NCI-H146 (cell line): ENCODE measurements around the gene PRRT2.
"Not testable (repeated sequence)": the region's sequence is repeated elsewhere in the genome, so short reads cannot be mapped to it uniquely, and the experiment has no call there.

Experiments
- DNase-seq: peaks from one replicate; lab custom pipeline; 2025; lab: John Stamatoyannopoulos, UW

The PRRT2 gene

DNA sequence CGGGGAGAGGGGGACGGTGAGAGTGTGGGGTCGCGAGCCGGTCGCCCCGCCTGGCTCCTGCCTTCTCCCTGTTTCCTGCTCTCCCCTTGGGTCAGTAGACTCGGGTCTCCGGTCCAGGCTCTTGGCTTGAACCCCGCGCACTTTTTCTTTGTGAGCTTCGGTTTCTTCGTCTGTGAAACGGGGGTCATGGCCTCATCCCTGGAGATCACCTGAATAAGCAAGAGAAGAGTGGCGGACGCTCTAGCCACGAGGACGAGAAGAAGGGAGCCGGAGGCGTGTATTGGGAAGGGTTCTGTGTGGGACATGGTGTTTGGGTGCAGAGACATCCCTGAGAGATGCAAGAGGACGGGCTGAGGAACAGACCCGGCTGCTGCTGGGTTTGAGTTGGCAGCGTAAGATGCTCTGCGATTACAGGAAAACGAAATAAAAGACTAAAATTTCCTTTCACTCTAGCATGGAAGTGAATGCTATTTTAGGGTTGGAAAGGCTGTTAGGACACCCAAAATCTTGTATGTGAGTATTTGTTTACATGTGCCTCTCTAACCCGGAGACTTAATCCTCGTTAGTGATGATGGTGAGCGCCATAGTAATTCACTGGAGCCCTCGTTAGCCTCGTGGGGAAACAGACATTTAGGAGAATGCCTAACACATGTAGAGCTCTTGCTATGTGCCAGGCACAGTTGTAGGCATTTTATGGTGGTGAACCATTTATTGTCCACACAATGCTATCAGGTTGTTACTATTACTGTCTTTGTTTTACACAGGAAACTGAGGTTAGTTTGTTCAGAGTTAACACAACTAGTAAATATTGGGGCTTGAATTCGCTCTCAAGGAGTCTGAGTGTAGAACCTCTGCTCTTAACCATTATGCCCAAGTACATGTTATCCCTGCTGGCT is 20.8 kb upstream of the PRRT2 start:
- peak; percentile 49 for DNase-seq

DNA sequence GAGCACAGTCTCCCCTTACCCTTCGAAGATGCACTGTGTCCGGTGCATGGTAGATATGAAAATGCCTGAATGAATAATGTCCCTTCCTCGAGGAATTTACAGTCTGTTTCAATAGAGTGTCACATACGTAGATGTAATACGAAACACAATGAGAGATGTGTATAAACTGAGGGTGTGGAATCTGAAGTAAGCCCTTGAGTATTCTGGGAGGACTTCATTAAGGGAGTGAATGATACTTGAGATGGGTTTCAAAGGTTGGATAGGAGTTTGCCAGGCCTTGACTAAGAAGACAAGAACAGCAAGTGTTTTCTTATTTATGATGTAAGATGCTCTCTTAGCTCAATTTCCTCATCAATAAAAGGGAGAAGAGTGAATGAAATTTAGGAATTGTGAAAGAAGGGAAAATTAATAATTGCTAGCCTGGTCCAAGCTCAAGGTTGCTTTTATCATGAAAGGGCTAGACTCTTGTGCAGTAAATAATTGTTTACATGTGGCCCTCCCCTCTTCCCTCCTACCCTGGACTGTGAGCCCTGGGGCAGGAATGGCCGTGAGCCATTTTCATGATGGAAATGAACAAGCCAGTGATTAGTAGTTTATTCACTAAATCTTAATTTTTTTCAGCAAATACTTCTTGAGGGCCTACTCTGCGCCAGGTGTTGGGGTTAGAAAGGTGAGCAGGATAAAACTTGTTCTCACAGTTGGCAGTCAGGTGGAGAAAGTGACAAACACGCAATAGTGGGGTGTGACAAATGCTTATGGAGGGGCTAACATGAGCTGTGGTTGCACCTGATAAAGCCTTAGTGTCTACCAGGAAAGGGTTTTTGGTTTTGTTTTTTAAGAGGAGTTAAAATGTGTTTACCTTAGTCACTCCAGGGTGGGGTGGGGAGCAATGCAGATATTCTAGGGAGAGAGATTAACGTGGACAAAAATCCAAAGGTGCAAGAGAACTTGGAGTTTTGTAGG is 19.9 kb upstream of the PRRT2 start:
- no peak for DNase-seq

DNA sequence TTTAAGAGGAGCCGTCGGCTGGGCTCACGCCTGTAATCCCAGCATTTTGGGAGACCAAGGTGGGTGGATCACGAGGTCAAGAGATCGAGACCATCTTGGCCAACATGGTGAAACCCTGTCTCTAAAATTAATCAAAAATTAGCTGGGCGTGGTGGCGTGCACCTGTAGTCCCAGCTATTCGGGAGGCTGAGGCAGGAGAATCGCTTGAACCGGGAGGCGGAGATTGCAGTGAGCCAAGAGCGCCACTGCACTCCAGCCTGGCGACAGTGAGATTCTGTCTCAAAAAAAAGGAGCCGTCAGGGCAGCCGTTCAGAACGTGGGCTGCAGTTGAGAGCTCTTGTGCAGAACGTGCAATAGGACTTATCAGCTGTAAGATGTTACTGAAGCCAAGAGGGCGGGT is 18.8 kb upstream of the PRRT2 start:
- DNase-seq = not testable (repeated sequence)

DNA sequence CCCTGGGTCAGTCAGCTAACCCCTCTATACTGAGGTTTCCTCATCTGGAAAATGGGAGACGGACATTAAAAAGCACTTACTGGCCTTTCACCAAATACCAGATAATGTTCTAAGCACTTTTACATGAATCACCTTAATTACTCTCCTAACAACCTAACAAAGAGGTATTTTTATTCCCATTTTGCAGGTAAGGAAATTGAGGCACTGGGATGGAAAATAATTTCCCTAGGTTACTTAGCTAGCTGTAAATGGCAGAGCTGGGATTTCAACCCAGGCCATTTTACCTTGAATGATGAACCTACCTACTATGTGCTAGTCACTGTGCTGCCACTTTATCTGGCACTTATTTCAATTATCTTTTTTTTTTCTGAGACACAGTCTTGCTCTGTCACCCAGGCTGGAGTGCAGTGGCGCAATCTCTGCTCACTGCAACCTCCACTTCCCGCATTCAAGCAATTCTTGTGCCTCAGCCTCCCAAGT is 17.7 kb upstream of the PRRT2 start:
- DNase-seq = no peak

DNA sequence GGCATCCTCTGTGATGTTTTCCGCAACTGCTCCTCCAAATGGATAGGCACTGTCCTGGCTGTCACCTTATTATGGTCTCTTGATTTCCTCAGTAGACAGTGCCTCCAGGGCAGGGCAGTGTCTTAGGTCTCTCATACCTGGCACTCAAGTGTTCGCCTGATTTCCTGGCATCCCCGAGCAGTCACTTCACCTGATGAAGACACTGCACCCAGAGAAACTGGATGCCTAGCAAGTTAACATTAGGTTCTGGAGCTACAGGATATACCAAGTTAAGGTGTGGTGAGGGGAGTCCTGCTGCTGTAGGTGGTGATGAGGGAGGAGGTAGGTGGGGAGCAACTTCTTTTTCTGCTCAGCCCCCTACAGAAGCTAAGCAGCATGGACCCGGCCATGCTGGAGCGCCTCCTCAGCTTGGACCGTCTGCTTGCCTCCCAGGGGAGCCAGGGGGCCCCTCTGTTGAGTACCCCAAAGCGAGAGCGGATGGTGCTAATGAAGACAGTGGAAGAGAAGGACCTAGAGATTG is 9.5 kb upstream of the PRRT2 start:
- no peak for DNase-seq

DNA sequence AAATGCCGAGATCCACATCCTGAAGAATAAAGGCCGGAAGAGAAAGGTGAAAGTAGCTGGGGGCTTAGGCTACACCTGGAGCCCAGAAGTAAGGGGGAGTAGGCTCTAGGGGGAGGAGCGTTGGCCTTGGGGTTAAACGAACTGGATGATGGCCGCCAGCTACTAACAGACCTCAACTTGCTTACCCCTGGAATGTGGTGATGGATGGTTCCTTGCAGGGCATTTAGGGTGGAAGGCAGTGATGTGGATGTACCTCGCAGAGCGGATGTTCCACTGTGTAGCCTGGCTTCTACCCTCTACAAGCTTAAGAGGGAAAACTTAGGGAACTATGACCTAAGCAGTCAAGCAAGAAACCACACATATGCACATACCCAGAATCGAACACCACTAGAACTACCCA is 8.0 kb upstream of the PRRT2 start:
- no peak for DNase-seq

DNA sequence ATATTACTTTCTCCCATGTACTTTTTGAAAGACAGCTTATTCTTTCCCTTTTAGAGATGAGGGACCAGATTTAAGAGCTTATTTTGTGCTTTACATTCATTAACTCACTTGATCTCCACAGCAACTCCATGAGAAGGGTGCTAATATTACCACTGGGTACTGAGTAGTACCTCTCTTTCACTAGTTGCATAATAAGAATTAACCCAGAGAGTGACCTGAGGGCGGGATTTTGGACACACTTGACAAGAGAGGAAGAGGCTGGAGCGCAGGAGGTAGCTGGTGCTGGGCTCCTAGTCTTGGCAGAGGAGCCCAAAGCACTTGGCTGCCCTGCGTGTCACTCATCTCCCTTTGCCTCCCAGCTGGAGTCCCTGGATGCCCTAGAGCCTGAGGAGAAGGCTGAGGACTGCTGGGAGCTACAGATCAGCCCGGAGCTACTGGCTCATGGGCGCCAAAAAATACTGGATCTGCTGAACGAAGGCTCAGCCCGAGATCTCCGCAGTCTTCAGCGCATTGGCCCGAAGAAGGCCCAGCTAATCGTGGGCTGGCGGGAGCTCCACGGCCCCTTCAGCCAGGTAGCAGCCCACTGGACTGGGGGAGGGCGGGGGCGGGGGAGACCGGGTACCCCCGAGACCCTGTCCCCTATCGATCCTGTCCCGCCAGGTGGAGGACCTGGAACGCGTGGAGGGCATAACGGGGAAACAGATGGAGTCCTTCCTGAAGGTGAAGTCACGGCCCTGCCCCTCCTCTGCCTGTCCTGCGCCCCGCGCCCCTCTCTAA is 7.3 kb upstream of the PRRT2 start:
- peak; percentile 77 for DNase-seq

DNA sequence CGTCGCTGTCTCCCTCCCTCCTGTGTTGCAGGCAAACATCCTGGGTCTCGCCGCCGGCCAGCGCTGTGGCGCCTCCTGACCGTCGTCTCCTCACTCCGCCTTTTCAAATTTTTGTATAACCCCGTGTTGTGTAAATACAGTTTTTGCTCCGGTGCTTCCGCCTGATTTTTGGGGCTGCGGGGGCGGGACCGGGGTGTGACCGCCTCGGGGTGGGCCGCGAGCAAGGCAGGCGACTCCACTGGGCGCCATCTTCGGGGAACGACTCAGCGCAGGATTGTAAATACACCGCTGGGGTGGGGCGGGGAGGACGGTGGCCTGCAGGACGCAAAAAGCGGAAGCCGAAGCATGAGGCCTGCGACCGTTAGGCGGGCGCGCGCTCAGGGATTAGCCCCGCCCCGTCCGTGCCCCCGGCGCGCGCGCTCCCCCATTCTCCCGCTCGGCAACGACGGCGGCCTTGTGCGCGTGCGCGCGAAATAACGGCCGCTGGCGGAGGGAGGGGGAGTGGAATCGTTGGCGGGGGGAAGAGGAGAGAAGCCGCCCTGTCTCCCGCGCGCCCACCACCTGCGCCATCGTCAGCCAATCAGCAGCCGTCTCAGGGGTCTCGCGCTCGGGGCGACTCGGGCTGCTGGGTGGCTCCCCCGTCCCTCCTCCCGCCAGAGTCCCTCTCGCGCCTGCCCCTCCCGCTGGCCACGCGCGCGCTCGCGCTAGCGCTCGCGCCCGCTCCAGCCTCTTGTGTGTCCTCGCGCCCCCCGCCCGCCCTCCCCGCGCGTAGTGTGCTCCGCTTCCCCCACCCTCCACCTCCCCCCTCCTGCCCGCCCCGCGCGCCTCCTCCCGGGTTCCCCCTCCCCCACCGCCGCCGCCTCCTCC is 6.5 kb upstream of the PRRT2 start:
- DNase-seq = peak; percentile 100

DNA sequence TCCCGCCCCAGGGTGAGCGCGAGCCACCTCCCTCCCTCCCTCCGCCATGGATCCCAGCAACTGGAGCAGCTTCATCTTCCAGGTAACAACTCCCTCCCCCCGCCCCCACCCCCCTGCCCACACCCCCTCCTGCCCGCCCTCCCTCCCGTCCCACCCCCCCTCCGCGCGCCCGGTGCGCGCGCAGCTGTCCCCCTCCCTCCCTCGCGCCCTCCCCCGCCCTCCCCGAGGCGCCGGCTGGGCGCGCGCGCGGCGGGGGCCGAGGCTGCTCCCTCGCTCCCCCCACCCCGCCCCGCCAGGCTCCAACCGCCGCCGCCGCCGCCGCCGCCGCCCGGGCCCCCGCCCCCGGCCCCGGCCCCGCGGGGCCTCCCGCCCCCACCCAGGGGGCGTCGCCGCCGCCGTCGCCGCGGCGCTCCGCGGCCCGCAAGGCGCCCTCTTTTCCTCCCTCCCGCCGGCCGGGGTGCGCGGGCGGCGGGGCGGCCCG is 5.9 kb upstream of the PRRT2 start, which contains the start of gene MAZ:
TSS of gene MAZ (plus strand) at position 431 of the 481 bp plus-strand sequence. CDS start 173 bp downstream, outside the sequence.
- DNase-seq = no peak

DNA sequence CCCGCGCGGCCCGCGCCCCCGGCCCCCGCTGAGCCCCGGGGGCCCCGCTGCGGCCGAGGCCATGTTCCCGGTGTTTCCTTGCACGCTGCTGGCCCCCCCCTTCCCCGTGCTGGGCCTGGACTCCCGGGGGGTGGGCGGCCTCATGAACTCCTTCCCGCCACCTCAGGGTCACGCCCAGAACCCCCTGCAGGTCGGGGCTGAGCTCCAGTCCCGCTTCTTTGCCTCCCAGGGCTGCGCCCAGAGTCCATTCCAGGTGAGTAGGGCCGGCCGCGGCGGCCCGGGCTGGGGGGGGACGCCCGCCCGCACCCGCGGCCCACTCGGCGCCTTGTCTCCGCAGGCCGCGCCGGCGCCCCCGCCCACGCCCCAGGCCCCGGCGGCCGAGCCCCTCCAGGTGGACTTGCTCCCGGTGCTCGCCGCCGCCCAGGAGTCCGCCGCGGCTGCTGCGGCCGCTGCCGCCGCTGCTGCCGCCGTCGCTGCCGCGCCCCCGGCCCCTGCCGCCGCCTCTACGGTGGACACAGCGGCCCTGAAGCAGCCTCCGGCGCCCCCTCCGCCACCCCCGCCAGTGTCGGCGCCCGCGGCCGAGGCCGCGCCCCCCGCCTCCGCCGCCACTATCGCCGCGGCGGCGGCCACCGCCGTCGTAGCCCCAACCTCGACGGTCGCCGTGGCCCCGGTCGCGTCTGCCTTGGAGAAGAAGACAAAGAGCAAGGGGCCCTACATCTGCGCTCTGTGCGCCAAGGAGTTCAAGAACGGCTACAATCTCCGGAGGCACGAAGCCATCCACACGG is 5.2 kb upstream of the PRRT2 start:
- DNase-seq = peak; percentile 99

DNA sequence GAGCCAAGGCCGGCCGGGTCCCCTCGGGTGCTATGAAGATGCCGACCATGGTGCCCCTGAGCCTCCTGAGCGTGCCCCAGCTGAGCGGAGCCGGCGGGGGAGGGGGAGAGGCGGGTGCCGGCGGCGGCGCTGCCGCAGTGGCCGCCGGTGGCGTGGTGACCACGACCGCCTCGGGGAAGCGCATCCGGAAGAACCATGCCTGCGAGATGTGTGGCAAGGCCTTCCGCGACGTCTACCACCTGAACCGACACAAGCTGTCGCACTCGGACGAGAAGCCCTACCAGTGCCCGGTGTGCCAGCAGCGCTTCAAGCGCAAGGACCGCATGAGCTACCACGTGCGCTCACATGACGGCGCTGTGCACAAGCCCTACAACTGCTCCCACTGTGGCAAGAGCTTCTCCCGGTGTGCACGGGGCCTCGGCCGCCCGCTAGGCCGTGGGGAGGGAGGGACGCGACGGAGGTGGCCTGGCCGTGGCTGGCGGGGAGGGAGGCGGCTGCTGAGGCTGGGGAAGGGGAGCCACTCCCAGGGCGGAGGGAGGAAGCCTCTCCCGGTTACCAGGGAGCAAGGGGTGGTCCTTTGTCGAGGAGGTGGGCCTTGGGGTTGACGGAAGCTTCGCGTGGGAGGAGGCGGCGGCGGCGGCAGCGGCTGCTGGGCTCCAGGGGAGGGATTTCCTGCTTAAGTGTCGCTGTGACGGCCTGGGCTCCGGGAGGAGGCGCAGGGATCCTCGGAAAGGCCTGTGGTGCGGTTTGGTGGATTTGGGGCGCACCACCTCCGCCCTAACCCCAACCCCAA is 4.4 kb upstream of the PRRT2 start:
- DNase-seq = peak; percentile 96

DNA sequence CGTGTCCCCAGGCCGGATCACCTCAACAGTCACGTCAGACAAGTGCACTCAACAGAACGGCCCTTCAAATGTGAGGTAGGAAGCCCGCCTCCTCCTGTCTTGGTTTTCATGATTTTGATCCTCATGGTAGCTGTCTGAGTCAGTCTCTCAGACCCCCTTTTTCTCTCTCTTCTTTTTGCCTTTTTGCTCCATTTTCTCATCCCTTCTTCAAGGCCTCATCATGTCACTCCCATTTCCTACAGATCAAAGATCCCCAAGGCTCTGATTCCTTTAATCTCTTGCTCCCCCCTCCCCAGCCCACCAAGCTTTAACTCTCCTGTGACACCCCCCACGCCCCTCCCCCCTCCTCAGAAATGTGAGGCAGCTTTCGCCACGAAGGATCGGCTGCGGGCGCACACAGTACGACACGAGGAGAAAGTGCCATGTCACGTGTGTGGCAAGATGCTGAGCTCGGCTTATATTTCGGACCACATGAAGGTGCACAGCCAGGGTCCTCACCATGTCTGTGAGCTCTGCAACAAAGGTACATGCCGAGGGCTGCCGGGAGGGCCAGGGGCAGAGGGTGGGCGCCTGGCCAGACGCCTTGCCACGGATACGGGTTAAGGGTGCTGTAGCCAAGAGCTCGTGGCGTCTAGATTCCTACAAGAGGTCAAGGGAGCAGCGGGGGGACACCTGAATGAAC is 3.6 kb upstream of the PRRT2 start:
- no peak for DNase-seq

DNA sequence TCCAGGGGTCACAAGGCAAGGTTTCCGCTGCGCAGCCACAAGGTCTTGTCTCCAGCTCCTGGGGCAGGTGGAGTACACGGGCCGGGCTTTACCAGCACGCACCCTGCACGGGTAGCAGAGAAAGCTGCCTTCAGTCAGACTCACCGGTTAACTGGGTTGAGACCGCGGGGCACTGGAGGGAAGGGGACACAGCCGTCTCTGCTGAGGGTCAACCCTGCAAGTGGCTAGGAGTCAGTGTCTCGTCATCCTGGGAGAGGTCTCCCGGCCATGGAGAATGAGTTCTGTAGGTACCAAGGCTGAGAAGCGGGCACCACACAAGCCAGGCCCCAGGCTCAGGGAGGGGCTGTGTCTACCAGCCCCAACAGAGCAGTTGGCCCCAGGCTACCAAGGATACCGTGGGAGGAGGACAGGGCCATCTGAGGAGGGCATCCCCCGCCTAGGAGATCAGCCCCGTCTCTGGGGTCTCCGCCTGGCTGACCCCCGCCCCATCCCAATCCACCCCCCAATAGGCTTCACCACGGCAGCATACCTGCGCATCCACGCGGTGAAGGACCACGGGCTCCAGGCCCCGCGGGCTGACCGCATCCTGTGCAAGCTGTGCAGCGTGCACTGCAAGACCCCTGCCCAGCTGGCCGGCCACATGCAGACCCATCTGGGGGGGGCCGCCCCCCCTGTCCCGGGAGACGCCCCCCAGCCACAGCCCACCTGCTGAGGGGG is 2.8 kb upstream of the PRRT2 start:
- DNase-seq = no peak

DNA sequence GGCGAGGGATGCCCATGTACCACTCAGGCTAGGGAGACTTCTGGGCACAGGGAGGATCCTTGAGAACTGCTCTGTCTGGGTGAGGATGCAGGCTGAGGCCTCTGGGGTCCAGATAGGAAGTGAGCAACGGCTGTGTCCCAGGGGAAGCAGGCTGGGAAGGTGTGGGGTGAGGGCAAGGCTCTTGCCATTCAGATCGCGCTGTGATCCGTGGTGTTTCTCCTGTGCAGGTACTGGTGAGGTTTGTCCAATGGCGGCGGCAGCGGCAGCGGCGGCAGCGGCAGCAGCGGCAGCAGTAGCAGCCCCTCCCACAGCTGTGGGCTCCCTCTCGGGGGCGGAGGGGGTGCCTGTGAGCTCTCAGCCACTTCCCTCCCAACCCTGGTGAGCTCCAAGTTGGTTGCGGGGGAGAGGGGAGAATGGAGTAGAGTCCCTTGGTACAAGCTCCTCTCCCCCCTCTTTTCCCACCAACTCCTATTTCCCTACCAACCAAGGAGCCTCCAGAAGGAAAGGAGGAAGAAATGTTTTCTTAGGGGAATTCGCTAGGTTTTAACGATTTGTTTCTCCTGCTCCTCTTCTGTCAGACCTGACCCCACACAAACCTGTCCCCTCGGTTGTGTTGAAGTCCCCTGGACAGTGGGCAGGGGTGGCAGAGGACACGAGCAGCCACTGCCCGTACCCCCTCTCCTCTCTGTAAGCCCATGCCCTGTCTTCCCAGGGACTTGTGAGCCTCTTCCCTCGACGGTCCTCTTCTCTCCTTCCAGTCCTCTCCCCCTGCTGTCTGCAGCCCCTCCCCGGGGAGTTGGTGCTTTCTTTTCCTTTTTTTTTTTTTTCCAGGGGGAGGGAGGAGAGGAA is 1.9 kb upstream of the PRRT2 start:
- no peak for DNase-seq

DNA sequence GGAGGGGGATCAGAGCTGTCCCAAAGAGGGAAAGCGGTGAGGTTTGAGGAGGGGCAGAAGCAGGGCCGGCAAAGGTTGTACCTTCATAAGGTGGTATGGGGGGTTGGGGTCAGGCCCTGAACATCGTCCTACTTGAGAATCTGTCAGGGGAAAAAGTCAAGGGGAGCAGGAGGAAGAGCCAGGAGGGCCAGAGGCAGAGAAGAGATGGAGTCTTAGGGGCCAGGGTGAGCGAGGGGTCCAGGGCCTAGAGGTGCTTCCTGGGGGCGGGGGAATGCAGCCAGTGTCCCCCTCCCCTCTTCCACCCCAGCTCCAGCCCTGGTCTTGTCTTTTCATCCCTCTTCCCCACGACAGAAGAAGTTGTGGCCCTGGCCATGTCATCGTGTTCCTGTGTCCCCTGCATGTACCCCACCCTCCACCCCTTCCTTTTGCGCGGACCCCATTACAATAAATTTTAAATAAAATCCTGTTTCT is 1.3 kb upstream of the PRRT2 start:
- DNase-seq = no peak

DNA sequence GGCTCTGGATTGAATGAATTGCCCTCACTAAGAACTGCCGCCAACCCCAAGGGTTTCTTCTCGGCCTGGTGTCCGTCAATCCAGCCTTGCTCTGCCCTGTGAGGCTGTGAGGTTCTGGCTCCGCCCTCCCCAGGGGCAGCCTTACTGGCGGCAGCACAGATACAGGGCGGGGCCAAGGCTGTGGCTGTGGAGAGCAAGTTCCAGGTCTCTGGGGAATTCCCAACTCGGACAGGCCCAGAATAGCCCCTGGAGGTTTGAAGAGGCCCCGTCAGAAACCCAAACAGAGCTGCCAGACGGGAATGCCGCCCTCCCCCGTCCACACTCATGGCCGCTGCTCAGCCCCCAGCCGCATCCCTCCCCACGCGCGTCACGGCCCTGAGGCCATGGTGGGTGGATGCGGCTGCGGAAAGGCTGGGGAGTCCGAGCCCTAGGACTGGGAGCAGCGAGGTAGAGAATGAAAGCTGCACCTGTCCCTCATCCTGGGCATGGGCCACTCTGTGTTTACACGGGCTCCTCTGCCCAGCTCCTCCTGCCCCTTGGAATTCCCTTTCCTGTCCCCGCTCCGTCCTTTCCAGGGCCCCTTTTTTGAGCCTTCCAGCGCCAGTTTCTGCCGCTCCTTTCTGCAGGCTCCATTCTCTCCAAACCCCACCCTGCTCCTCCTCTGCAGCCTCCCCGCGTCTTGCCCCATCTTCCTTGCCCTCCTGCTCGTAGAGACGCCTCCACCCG is 660 bp upstream of the PRRT2 start:
- peak; percentile 93 for DNase-seq
